IPS-20b (cell line): ENCODE results near the gene DNMT3B.
"Not testable (repeated sequence)": the region's sequence is repeated elsewhere in the genome, so short reads cannot be mapped to it uniquely, and the experiment has no call there.

Source experiments
- H3K27ac ChIP-seq: one replicate; pipeline ENCODE4 v1.5.1; 2013; ENCODE audit warnings: low read length
- H3K27me3 ChIP-seq: 2 replicates; pipeline ENCODE4 v1.6.1; 2013; ENCODE audit warnings: mild to moderate bottlenecking, low read length, inconsistent platforms; ENCODE audit not compliant: insufficient read depth
- H3K36me3 ChIP-seq: 2 replicates; pipeline ENCODE4 v1.6.1; 2013; ENCODE audit warnings: low read depth, mild to moderate bottlenecking, inconsistent platforms, low read length, moderate library complexity; ENCODE audit not compliant: insufficient read depth
- H3K4me1 ChIP-seq: 2 replicates; pipeline ENCODE4 v1.6.1; 2013; ENCODE audit warnings: mild to moderate bottlenecking, control low read depth, inconsistent platforms, low read length, moderate library complexity; ENCODE audit not compliant: insufficient read depth
- H3K4me3 ChIP-seq: 2 replicates; pipeline ENCODE4 v1.5.1; 2013; ENCODE audit warnings: mild to moderate bottlenecking, low read length, inconsistent platforms
- H3K9ac ChIP-seq: 2 replicates; pipeline ENCODE4 v1.6.1; 2013; ENCODE audit warnings: low read depth, mild to moderate bottlenecking, inconsistent platforms, low read length, moderate library complexity
- H3K9me3 ChIP-seq: 2 replicates; pipeline ENCODE4 v1.6.1; 2013; ENCODE audit warnings: mild to moderate bottlenecking, low read depth, low read length, inconsistent platforms; ENCODE audit not compliant: insufficient read depth

DNMT3B gene

GRCh38 chr20:32784369-32785080 lies 22.3 kb downstream of the DNMT3B start:
- peaks cover 8% of the 10 kb centered on the region; the same call in 1 of the 2 replicates for H3K4me1 ChIP-seq
- H3K27me3 ChIP-seq: no peaks in the 10 kb centered on the region
- H3K9me3 ChIP-seq: no peaks in the 10 kb centered on the region
- peaks cover 100% of the 10 kb centered on the region for H3K36me3 ChIP-seq
- H3K9ac ChIP-seq: no peak overlapping the region
- H3K4me3 ChIP-seq: no peak overlapping the region
- no peak overlapping the region for H3K27ac ChIP-seq

GRCh38 chr20:32786059-32786760 lies 24.0 kb downstream of the DNMT3B start:
- Histone ChIP-seq H3K4me1 (no peaks in the 10 kb centered on the region), H3K9me3 (no peaks in the 10 kb centered on the region), H3K27ac (no peak overlapping the region), H3K4me3 (no peak overlapping the region), H3K36me3 (peaks cover 100% of the 10 kb centered on the region), H3K9ac (no peak overlapping the region), H3K27me3 (no peaks in the 10 kb centered on the region)

- Histone ChIP-seq H3K27ac (no peak overlapping the region), H3K9me3 (no peaks in the 10 kb centered on the region), H3K36me3 (peaks cover 100% of the 10 kb centered on the region), H3K9ac (no peak overlapping the region), H3K27me3 (no peaks in the 10 kb centered on the region), H3K4me3 (no peak overlapping the region), H3K4me1 (peaks cover 5% of the 10 kb centered on the region)
These were observed 25.0 kb downstream of the DNMT3B start for GRCh38 chr20:32787168-32787567.

- Histone ChIP-seq H3K27me3 (no peaks in the 10 kb centered on the region), H3K9me3 (no peaks in the 10 kb centered on the region), H3K9ac (no peak overlapping the region; the same call in 1 of the 2 replicates), H3K36me3 (peaks cover 100% of the 10 kb centered on the region), H3K4me3 (no peak overlapping the region), H3K27ac (no peak overlapping the region), H3K4me1 (peaks cover 5% of the 10 kb centered on the region)
These were observed 27.9 kb downstream of the DNMT3B start for GRCh38 chr20:32789896-32790750.

- H3K27ac ChIP-seq: no peak overlapping the region
- H3K4me3 ChIP-seq: no peak overlapping the region
- no peaks in the 10 kb centered on the region for H3K9me3 ChIP-seq
- H3K27me3 ChIP-seq: no peaks in the 10 kb centered on the region
- no peak overlapping the region; the same call in 1 of the 2 replicates for H3K9ac ChIP-seq
- H3K36me3 ChIP-seq: peaks cover 100% of the 10 kb centered on the region
- peaks cover 5% of the 10 kb centered on the region for H3K4me1 ChIP-seq
These were observed 28.5 kb downstream of the DNMT3B start for GRCh38 chr20:32790751-32791057.

GRCh38 chr20:32792316-32792715 lies 30.1 kb downstream of the DNMT3B start:
- no peaks in the 10 kb centered on the region for H3K27me3 ChIP-seq
- no peak overlapping the region for H3K27ac ChIP-seq
- no peak overlapping the region for H3K9ac ChIP-seq
- H3K4me1 ChIP-seq: peaks cover 5% of the 10 kb centered on the region
- no peaks in the 10 kb centered on the region for H3K9me3 ChIP-seq
- H3K4me3 ChIP-seq: no peak overlapping the region
- H3K36me3 ChIP-seq: peaks cover 100% of the 10 kb centered on the region

- peaks cover 5% of the 10 kb centered on the region for H3K4me1 ChIP-seq
- H3K36me3 ChIP-seq: peaks cover 100% of the 10 kb centered on the region
- no peak overlapping the region for H3K4me3 ChIP-seq
- H3K27ac ChIP-seq: no peak overlapping the region
- H3K9ac ChIP-seq: no peak overlapping the region
- H3K9me3 ChIP-seq: no peaks in the 10 kb centered on the region
- no peaks in the 10 kb centered on the region for H3K27me3 ChIP-seq
These were observed 30.7 kb downstream of the DNMT3B start for GRCh38 chr20:32792731-32793458.

- no peak overlapping the region for H3K4me3 ChIP-seq
- no peaks in the 10 kb centered on the region for H3K27me3 ChIP-seq
- H3K36me3 ChIP-seq: peaks cover 100% of the 10 kb centered on the region
- no peak overlapping the region for H3K9ac ChIP-seq
- no peaks in the 10 kb centered on the region for H3K9me3 ChIP-seq
- H3K4me1 ChIP-seq: peaks cover 3% of the 10 kb centered on the region
- no peak overlapping the region for H3K27ac ChIP-seq
These were observed 34.3 kb downstream of the DNMT3B start for GRCh38 chr20:32796383-32796948.

GRCh38 chr20:32796981-32797451 lies 34.8 kb downstream of the DNMT3B start:
- H3K4me3 ChIP-seq: no peak overlapping the region
- peaks cover 100% of the 10 kb centered on the region for H3K36me3 ChIP-seq
- H3K27me3 ChIP-seq: no peaks in the 10 kb centered on the region
- H3K4me1 ChIP-seq: no peaks in the 10 kb centered on the region
- no peak overlapping the region for H3K9ac ChIP-seq
- no peaks in the 10 kb centered on the region for H3K9me3 ChIP-seq
- H3K27ac ChIP-seq: no peak overlapping the region

- H3K4me1 ChIP-seq, H3K9me3 ChIP-seq, H3K4me3 ChIP-seq, H3K27me3 ChIP-seq, H3K9ac ChIP-seq, H3K27ac ChIP-seq: not testable (repeated sequence)
- H3K36me3 ChIP-seq: peaks cover 100% of the 10 kb centered on the region
These were observed 35.4 kb downstream of the DNMT3B start for GRCh38 chr20:32797571-32797970.
